ENCODE results near the gene EIF5.

The EIF5 gene

GRCh38 chr14:103315351-103315911 is 18.6 kb upstream of the EIF5 start:
- no peak overlapping the region for H3K4me3 ChIP-seq (ENCODE audit: low read depth, low read length)

GRCh38 chr14:103315941-103316340 is 18.1 kb upstream of the EIF5 start:
- no peak for DNase-seq (ENCODE audit: low read depth)
- TF ChIP-seq MAX (IDR thresholded peaks at IDR 0.05; ENCODE audit: low read depth, low read length) (no peak), CTCF (IDR thresholded peaks at IDR 0.05; ENCODE audit: low read depth, low read length) (no peak), MYC (IDR thresholded peaks at IDR 0.05; ENCODE audit: low read depth, low read length) (no peak), POLR2A (IDR thresholded peaks at IDR 0.05; ENCODE audit: extremely low read depth, insufficient read length) (no peak)
- H3K4me3 ChIP-seq (ENCODE audit: low read depth, low read length), result no peak overlapping the region

More at GRCh38 chr14:103315351-103315911, 18.6 kb upstream of the EIF5 start:
- TF ChIP-seq MAX (IDR thresholded peaks at IDR 0.05; ENCODE audit: low read depth, low read length), result no peak
- TF ChIP-seq CTCF (IDR thresholded peaks at IDR 0.05; ENCODE audit: low read depth, low read length), result no peak
- no peak for TF ChIP-seq POLR2A (IDR thresholded peaks at IDR 0.05; ENCODE audit: extremely low read depth, insufficient read length)
- no peak for TF ChIP-seq MYC (IDR thresholded peaks at IDR 0.05; ENCODE audit: low read depth, low read length)
- no peak for DNase-seq (ENCODE audit: low read depth)

- TF ChIP-seq MAX (IDR thresholded peaks at IDR 0.05; ENCODE audit: low read depth, low read length), result no peak
- no peak for TF ChIP-seq MYC (IDR thresholded peaks at IDR 0.05; ENCODE audit: low read depth, low read length)
- TF ChIP-seq CTCF (IDR thresholded peaks at IDR 0.05; ENCODE audit: low read depth, low read length), result no peak
- no peak for TF ChIP-seq POLR2A (IDR thresholded peaks at IDR 0.05; ENCODE audit: extremely low read depth, insufficient read length)
- no peak for DNase-seq (ENCODE audit: low read depth)
Measured at GRCh38 chr14:103316721-103317121, 17.3 kb upstream of the EIF5 start.

GRCh38 chr14:103317251-103317650 is 16.8 kb upstream of the EIF5 start:
- no peak overlapping the region for H3K4me3 ChIP-seq (ENCODE audit: low read depth, low read length)
- peak; percentile 95 for DNase-seq (ENCODE audit: low read depth)
- TF ChIP-seq MYC (IDR thresholded peaks at IDR 0.05; ENCODE audit: low read depth, low read length) (no peak), MAX (IDR thresholded peaks at IDR 0.05; ENCODE audit: low read depth, low read length) (no peak), CTCF (IDR thresholded peaks at IDR 0.05; ENCODE audit: low read depth, low read length) (no peak), POLR2A (IDR thresholded peaks at IDR 0.05; ENCODE audit: extremely low read depth, insufficient read length) (no peak)

More at GRCh38 chr14:103316721-103317121, 17.3 kb upstream of the EIF5 start:
- no peak overlapping the region for H3K4me3 ChIP-seq (ENCODE audit: low read depth, low read length)

- peak; percentile 53 for DNase-seq (ENCODE audit: low read depth)
- TF ChIP-seq MAX (IDR thresholded peaks at IDR 0.05; ENCODE audit: low read depth, low read length) (no peak), POLR2A (IDR thresholded peaks at IDR 0.05; ENCODE audit: extremely low read depth, insufficient read length) (no peak), MYC (IDR thresholded peaks at IDR 0.05; ENCODE audit: low read depth, low read length) (no peak), CTCF (IDR thresholded peaks at IDR 0.05; ENCODE audit: low read depth, low read length) (no peak)
- no peak overlapping the region for H3K4me3 ChIP-seq (ENCODE audit: low read depth, low read length)
Measured at GRCh38 chr14:103317976-103318580, 16.0 kb upstream of the EIF5 start.
